Liver (tissue), 9 donors: Measurements from ENCODE around the gene PEAR1. TPM values are rescaled to one million over a fixed set of nuclear protein-coding genes. Genes with fewer than 3 reads are reported as not detected.

Source experiments
- DNase-seq: peaks from one replicate; pipeline ENCODE4 v3.0.0-alpha.2; 2017; ENCODE audit warnings: low spot score
- H3K27ac ChIP-seq, 2 donors: one replicate each; pipeline ENCODE4 v1.7.0; 2013; ENCODE audit warnings: inconsistent platforms in 2 of 2, low read length in 2 of 2, control low read depth in 1 of 2, low read depth in 1 of 2, mild to moderate bottlenecking in 1 of 2
- H3K27me3 ChIP-seq, 4 donors: one replicate each; pipeline versions ENCODE4 v1.6.1 to v1.7.0; 2013; ENCODE audit warnings: low read length in 3 of 4, inconsistent platforms in 1 of 4, mild to moderate bottlenecking in 1 of 4, moderate library complexity in 1 of 4; ENCODE audit not compliant: control insufficient read depth in 4 of 4, insufficient read depth in 4 of 4
- H3K36me3 ChIP-seq, 4 donors: one replicate each; pipeline versions ENCODE4 v1.6.1 to v1.7.0; 2013; ENCODE audit warnings: low read length in 3 of 4, mild to moderate bottlenecking in 3 of 4, low read depth in 1 of 4, moderate library complexity in 1 of 4; ENCODE audit not compliant: control insufficient read depth in 4 of 4, insufficient read depth in 3 of 4
- H3K4me1 ChIP-seq, 4 donors: one replicate each; pipeline versions ENCODE4 v1.6.1 to v1.7.0; 2013; ENCODE audit warnings: low read length in 3 of 4, mild to moderate bottlenecking in 3 of 4, moderate library complexity in 1 of 4; ENCODE audit not compliant: control insufficient read depth in 4 of 4, insufficient read depth in 4 of 4
- H3K4me3 ChIP-seq, 3 donors: one replicate each; pipeline versions ENCODE4 v1.6.1 to v1.7.0; 2013; ENCODE audit warnings: low read length in 3 of 3, control low read depth in 1 of 3, low read depth in 1 of 3, mild to moderate bottlenecking in 1 of 3
- H3K9ac ChIP-seq, 2 donors: one replicate each; pipeline ENCODE4 v1.7.0; 2013; ENCODE audit warnings: low read length in 2 of 2, mild to moderate bottlenecking in 2 of 2, moderate library complexity in 2 of 2, control low read depth in 1 of 2, low read depth in 1 of 2
- H3K9me3 ChIP-seq, 4 donors: one replicate each; pipeline versions ENCODE4 v1.6.1 to v1.7.0; 2013; ENCODE audit warnings: low read length in 3 of 4; ENCODE audit not compliant: control insufficient read depth in 4 of 4
- EGR1 ChIP-seq, 2 donors: IDR thresholded peaks; 2 replicates each; pipeline ENCODE4 v1.6.1; 2016 to 2018; ENCODE audit warnings: antibody characterized with exemption in 2 of 2, low read depth in 2 of 2
- FOXA1 ChIP-seq: IDR thresholded peaks from 2 replicates; pipeline ENCODE4 v1.6.1; 2016; ENCODE audit warnings: antibody characterized with exemption
- FOXA2 ChIP-seq: IDR thresholded peaks from 2 replicates; pipeline ENCODE4 v1.6.1; 2016; ENCODE audit warnings: antibody characterized with exemption
- GABPA ChIP-seq, 2 donors: IDR thresholded peaks in 1 of 2; conservative IDR thresholded peaks in 1 of 2; 2 replicates each; pipeline ENCODE4 v1.6.1; 2016; ENCODE audit warnings: antibody characterized with exemption in 2 of 2, mild to moderate bottlenecking in 1 of 2, moderate library complexity in 1 of 2
- HNF4A ChIP-seq, 2 donors: conservative IDR thresholded peaks; 2 replicates each; pipeline ENCODE4 v1.6.1; 2016; ENCODE audit warnings: antibody characterized with exemption in 2 of 2, mild to moderate bottlenecking in 2 of 2
- HNF4G ChIP-seq: IDR thresholded peaks from 2 replicates; pipeline ENCODE4 v1.6.1; 2016; ENCODE audit warnings: antibody characterized with exemption
- JUND ChIP-seq, 2 donors: IDR thresholded peaks; 2 replicates each; pipeline ENCODE4 v1.6.1; 2016; ENCODE audit warnings: antibody characterized with exemption in 2 of 2
- NR2F2 ChIP-seq: IDR thresholded peaks from 2 replicates; pipeline ENCODE4 v1.6.1; 2016; ENCODE audit warnings: antibody characterized with exemption
- RAD21 ChIP-seq, 2 donors: IDR thresholded peaks; 2 replicates each; pipeline ENCODE4 v1.6.1; 2016; ENCODE audit warnings: antibody characterized with exemption in 2 of 2, mild to moderate bottlenecking in 2 of 2
- RXRA ChIP-seq, 2 donors: IDR thresholded peaks; 2 replicates each; pipeline ENCODE4 v1.6.1; 2017 to 2018; ENCODE audit warnings: antibody characterized with exemption in 2 of 2, mild to moderate bottlenecking in 1 of 2
- TAF1 ChIP-seq: conservative IDR thresholded peaks from 2 replicates; pipeline ENCODE4 v1.6.1; 2016; ENCODE audit warnings: antibody characterized with exemption, mild to moderate bottlenecking
- YY1 ChIP-seq: IDR thresholded peaks from 2 replicates; pipeline ENCODE4 v1.6.1; 2016; ENCODE audit warnings: antibody characterized with exemption, mild to moderate bottlenecking
- WGBS: extraction: QIAGEN DNeasy Blood & Tissue Kit; methylation state at CpG from one replicate; pipeline ENCODE4 v1.1.7; 2013; 5-methylcytosine and 5-hydroxymethylcytosine counted together
- polyA plus RNA-seq, 2 donors: library from polyadenylated mRNA; stranded (reverse) in 1 of 2; unstranded in 1 of 2; fragments of 200-250 nt in 1 of 2; fragments of >200 nt in 1 of 2; fragmentation: Nextera tagmentation in 1 of 2; extraction: Ambion mirVana in 1 of 2; gene quantifications; one replicate each; pipeline versions ENCODE4 v1.2.1 to v1.2.3, GENCODE V29; 2013 to 2015
- total RNA-seq, 2 donors: library from RNA; depleted of rRNA; stranded (reverse); fragments of >200 nt; gene quantifications; one replicate each; pipeline ENCODE4 v1.2.3, GENCODE V29; 2014
- TF ChIP-seq, protein P1 (sequence below): IDR thresholded peaks from 2 replicates; pipeline ENCODE4 v1.6.1; 2016; ENCODE audit warnings: antibody characterized with exemption
- TF ChIP-seq, protein P2 (sequence below): fragments of 150-350 bp; IDR thresholded peaks from 2 replicates; pipeline ENCODE4 v1.5.1; 2017; ENCODE audit warnings: improper control_type of control experiment, low read depth, low read length; ENCODE audit not compliant: missing input control
- TF ChIP-seq, protein P3 (sequence below): IDR thresholded peaks from 2 replicates; pipeline ENCODE4 v1.6.1; 2016; ENCODE audit warnings: antibody characterized with exemption
- TF ChIP-seq, protein P4 (sequence below): IDR thresholded peaks from 2 replicates; pipeline ENCODE4 v1.6.1; 2016; ENCODE audit warnings: antibody characterized with exemption, mild to moderate bottlenecking
- TF ChIP-seq, protein P5 (sequence below): IDR thresholded peaks from 2 replicates; pipeline ENCODE4 v1.6.1; 2016; ENCODE audit warnings: antibody characterized with exemption
- donor health status: healthy.
- donor health status: healthy.
- donor health status: healthy.
- donor health status: healthy.
- donor health status: healthy.

Gene PEAR1
- total and polyA plus RNA-seq, 4 donors, result 2.1 to 4.4 (median 3.1) TPM

DNA sequence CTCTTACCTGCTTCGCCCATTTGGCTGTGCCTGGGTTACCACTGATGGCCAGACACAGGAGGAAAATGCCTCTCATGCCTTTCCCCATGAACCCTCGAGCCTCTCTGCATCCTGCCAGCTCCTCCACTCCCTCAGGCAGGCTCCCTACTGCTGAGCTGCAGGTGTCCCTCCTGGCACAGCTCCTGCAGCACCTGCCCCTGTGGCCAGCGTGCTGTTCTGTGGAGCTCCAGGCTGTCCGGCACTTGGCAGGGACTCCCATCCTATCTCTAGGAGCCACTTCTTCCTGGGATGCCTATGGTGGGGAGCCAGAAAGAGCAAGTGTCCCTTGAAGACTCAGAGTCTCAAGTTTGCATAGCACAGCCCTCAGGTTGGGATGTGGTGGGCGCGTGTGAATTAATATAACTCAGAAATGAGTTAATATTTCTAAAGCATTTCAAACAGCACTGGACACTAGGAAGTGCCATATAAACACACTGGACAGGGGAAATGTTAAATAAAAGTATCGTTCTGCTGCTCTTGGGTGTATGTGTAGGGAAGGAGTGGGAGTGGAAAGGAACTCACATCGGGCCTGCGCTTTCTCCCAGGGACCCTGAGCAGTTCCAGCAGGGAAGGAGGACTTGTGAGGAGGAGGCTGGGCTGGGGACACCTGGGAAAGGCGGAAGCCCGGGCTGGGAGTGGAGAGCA is 29.6 kb downstream of the PEAR1 start:
- H3K27me3 ChIP-seq, result peaks cover 0 to 34% (median 17%) of the 10 kb centered on the region in 4 donors
- TF ChIP-seq NR2F2, result no peak
- TF ChIP-seq, protein P1, sequence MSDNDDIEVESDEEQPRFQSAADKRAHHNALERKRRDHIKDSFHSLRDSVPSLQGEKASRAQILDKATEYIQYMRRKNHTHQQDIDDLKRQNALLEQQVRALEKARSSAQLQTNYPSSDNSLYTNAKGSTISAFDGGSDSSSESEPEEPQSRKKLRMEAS, result no peak
- no peak for TF ChIP-seq EGR1 (IDR thresholded peaks at IDR 0.05; ENCODE audit: low read depth in 2 of 2)
- TF ChIP-seq, protein P2, sequence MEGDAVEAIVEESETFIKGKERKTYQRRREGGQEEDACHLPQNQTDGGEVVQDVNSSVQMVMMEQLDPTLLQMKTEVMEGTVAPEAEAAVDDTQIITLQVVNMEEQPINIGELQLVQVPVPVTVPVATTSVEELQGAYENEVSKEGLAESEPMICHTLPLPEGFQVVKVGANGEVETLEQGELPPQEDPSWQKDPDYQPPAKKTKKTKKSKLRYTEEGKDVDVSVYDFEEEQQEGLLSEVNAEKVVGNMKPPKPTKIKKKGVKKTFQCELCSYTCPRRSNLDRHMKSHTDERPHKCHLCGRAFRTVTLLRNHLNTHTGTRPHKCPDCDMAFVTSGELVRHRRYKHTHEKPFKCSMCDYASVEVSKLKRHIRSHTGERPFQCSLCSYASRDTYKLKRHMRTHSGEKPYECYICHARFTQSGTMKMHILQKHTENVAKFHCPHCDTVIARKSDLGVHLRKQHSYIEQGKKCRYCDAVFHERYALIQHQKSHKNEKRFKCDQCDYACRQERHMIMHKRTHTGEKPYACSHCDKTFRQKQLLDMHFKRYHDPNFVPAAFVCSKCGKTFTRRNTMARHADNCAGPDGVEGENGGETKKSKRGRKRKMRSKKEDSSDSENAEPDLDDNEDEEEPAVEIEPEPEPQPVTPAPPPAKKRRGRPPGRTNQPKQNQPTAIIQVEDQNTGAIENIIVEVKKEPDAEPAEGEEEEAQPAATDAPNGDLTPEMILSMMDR, result no peak
- TF ChIP-seq, protein P3, sequence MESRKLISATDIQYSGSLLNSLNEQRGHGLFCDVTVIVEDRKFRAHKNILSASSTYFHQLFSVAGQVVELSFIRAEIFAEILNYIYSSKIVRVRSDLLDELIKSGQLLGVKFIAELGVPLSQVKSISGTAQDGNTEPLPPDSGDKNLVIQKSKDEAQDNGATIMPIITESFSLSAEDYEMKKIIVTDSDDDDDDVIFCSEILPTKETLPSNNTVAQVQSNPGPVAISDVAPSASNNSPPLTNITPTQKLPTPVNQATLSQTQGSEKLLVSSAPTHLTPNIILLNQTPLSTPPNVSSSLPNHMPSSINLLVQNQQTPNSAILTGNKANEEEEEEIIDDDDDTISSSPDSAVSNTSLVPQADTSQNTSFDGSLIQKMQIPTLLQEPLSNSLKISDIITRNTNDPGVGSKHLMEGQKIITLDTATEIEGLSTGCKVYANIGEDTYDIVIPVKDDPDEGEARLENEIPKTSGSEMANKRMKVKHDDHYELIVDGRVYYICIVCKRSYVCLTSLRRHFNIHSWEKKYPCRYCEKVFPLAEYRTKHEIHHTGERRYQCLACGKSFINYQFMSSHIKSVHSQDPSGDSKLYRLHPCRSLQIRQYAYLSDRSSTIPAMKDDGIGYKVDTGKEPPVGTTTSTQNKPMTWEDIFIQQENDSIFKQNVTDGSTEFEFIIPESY, result no peak
- TF ChIP-seq FOXA2, result no peak
- no peak for TF ChIP-seq JUND (IDR thresholded peaks at IDR 0.05)
- TF ChIP-seq RXRA (IDR thresholded peaks at IDR 0.05), result no peak
- no peak for TF ChIP-seq GABPA (IDR thresholded peaks at IDR 0.05 in 1 of 2, conservative IDR thresholded peaks at IDR 0.05 in 1 of 2)
- TF ChIP-seq, protein P4, sequence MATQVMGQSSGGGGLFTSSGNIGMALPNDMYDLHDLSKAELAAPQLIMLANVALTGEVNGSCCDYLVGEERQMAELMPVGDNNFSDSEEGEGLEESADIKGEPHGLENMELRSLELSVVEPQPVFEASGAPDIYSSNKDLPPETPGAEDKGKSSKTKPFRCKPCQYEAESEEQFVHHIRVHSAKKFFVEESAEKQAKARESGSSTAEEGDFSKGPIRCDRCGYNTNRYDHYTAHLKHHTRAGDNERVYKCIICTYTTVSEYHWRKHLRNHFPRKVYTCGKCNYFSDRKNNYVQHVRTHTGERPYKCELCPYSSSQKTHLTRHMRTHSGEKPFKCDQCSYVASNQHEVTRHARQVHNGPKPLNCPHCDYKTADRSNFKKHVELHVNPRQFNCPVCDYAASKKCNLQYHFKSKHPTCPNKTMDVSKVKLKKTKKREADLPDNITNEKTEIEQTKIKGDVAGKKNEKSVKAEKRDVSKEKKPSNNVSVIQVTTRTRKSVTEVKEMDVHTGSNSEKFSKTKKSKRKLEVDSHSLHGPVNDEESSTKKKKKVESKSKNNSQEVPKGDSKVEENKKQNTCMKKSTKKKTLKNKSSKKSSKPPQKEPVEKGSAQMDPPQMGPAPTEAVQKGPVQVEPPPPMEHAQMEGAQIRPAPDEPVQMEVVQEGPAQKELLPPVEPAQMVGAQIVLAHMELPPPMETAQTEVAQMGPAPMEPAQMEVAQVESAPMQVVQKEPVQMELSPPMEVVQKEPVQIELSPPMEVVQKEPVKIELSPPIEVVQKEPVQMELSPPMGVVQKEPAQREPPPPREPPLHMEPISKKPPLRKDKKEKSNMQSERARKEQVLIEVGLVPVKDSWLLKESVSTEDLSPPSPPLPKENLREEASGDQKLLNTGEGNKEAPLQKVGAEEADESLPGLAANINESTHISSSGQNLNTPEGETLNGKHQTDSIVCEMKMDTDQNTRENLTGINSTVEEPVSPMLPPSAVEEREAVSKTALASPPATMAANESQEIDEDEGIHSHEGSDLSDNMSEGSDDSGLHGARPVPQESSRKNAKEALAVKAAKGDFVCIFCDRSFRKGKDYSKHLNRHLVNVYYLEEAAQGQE, result no peak
- TF ChIP-seq YY1, result no peak
- no peak for TF ChIP-seq TAF1
- TF ChIP-seq HNF4A (conservative IDR thresholded peaks at IDR 0.05), result no peak
- TF ChIP-seq, protein P5, sequence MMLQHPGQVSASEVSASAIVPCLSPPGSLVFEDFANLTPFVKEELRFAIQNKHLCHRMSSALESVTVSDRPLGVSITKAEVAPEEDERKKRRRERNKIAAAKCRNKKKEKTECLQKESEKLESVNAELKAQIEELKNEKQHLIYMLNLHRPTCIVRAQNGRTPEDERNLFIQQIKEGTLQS, result no peak
- no peak for TF ChIP-seq HNF4G
- no peak for TF ChIP-seq RAD21 (IDR thresholded peaks at IDR 0.05)
- no peak for TF ChIP-seq FOXA1

More for the DNA sequence above, 29.6 kb downstream of the PEAR1 start:
- H3K4me3 ChIP-seq, result no peak overlapping the region
- WGBS, result 13% methylated on average over 11 of the region's 11 CpGs
- DNase-seq, result no peak
- no peaks in the 10 kb centered on the region for H3K36me3 ChIP-seq
- H3K4me1 ChIP-seq, result peaks cover 8 to 26% (median 11%) of the 10 kb centered on the region in 4 donors
- H3K9ac ChIP-seq, result no peak overlapping the region
- no peak overlapping the region for H3K27ac ChIP-seq
- H3K9me3 ChIP-seq, result no peaks in the 10 kb centered on the region
